HG03342 (cell line): Measurements from ENCODE around the gene H6PD.

Experiments
- ATAC-seq: cut with Tn5 transposase; IDR thresholded peaks from one replicate; pipeline ENCODE4 v1.9.1; 2021; ENCODE audit warnings: mild to moderate bottlenecking, moderate library complexity; ENCODE audit not compliant: unreplicated experiment

H6PD gene

DNA sequence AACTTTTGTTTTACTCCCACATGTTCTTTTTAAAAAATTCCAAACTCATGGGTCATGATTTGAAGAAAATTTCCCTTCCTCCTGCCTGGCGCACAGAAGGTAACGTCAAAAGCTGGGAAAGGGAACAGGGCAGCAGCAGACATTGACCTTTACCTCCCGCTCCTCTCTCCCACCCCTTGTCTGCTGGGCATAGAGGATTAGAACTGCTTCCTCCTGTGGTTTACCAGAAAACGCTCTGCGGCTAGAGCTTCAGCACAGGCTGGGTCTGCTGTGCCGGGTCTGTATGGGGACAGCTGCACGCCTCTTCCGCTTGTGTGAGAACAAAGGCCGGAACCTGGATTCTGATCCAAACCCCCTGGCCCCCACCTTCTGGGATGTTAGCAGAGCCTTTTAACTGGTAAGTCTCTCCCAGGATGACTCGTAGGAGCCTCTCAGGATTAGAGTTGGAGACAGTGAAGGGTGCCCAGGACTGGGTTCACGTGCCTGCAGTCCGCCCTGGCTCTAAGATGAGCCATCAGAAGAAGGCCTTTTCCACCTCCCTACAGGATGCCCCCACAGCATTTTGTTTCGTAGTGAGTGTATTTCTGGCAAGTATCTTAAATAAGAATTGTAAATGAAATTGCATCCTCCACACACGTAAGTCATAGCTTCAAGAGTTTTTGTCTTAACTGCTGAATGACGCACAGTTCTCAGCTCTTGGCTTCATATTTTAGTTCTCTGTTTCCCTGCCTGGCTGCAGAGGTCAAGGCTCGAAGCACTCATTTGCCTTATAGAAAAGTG, 5.2 kb downstream of the H6PD start:
- peak; percentile 48 for ATAC-seq

DNA sequence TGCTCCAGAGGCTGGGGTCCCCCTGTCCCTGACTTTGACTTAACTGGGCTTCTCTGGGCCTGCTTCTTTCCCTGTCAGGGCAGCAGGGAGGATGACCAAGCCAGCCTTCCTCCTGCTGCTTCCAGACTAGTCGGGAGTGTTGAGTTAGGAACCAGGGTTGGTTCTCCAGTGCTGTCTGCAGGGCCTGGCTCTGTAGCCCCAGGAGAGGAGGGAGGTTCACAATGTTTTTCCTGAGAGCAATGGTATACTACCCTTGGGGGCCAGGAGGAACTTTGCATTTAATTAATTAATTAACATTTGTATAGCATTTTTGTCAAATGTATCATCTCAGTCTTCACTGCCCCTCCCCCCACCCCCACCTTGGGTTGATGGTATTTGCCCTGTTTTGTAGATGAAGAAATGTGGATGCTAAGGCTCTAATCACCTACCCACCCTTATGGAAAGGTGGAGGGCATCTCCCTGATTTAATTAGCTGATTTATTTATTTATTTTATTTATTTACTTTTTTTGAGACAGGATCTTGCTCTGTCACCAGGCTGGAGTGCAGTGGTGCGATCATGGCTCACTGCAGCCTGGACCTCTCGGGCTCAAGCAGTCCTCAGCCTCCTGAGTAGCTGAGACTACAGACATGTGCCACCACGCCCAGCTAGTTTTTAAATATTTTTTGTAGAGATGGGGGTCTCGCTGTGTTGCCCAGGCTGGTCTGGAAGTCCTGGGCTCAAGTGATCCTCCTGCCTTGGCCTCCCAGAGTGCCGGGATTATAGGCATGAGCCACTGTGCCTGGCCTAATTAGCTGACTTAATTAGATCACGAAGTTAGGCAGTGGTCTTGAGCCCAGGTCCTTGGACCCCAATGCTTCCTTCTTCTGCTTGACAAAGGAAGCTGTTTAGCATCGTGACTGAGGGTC, 6.6 kb downstream of the H6PD start:
- ATAC-seq = no peak

DNA sequence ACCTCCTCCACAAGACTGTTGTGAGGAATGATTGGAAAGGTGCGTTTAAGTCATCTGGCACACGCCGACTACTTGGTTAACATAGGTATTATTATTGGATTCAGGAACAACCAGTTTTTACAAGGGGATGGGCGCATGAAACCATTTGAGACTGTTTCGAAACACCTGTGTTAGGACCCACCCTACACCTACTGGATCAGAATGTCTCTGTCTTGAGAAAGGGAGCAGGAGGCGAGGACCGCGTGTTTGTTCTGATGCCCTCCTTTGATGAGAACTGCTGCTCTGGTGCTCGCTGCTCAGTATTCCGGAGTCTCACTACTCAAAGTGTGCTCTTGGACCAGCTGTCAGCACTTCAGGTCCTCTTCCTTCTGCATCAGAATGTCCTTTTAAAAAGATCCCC, 7.3 kb downstream of the H6PD start:
- no peak for ATAC-seq

DNA sequence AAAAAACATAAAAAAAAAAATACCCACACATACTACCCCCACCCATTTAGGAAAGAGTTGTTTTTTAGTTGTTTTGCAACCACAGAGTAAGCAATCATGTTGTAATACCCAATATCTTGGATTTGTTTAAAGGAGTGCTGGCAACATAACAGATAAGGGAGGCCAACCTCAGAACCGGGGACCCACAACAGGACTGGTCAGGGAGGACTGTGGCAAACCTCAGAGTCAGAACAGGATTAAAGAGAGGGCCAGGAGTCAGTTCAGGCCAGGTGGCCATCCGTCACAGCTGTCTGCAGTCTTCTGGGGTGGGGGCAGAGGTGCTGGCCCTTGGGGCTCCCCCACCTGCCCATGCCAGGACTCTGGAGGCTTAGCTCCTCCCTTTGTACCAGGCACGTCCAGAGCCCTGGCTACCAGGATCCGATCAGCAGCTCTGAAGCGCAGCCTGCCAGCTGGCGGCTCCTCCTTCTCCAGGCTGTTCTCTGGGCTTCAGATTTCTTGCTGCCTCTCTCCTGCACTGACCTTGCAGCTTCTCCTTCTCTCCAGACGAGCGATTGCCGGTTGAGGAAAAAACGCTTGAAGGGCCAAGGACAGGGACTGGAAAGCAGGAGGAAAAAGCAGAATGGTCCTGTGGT, 7.9 kb downstream of the H6PD start:
- no peak for ATAC-seq

DNA sequence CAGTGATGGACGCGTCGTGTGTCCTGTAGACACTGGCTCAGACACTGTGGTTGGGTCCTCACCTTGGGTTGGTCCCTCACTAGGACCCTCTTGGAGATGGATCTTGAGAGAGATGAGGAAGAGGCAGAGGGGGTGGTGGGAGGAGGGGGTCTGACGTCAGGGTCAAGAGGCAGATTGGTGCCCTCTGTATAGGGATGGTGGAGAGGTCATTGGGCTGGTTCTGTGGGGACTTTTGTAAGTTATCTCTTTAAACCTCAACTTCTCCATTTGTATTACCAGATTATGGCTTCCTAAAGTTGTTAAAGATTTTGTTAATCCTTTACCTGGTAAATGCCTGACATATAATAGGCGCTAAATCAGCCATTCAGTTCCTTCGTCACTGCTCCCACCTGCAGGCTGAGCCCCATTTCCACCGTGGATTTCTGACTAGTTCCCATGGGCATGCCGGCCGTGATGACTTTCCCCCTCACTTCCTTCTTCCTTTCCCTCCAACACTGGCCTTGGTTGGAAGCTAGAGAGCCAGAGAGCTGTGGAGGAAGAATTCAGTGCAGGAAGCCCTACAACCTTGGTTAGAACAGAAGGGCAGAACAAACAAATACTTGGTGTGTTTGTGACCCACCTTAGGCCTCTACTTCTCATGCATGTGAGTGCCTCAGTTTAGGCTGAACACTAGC, 8.6 kb downstream of the H6PD start:
- ATAC-seq = no peak

DNA sequence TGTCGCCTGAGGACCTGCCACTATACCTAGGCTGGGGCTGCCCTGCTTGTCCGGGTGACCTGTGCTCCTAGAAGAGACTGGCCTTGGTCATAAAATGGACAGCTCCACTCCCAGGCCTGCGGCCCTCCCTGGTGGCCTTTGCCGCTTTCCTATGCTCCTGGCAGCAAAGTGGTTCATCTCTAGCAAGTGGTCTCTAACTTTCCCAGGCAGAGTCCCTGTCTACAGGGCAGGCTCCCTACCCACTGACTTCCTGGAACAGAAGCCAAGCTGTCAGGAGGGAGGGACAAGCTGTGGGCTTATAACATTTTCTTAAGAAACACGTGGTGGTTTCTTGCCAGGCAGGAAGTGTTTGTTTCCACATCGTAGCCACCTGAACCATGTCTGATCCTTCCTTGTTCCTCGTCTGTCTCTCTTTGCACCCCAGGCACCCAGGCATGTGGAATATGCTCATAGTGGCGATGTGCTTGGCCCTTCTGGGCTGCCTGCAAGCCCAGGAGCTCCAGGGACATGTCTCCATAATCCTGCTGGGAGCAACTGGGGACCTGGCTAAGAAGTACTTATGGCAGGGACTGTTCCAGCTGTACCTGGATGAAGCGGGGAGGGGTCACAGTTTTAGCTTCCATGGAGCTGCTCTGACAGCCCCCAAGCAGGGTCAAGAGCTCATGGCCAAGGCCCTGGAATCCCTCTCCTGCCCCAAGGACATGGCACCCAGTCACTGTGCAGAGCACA, 10.1 kb downstream of the H6PD start:
- no peak for ATAC-seq

DNA sequence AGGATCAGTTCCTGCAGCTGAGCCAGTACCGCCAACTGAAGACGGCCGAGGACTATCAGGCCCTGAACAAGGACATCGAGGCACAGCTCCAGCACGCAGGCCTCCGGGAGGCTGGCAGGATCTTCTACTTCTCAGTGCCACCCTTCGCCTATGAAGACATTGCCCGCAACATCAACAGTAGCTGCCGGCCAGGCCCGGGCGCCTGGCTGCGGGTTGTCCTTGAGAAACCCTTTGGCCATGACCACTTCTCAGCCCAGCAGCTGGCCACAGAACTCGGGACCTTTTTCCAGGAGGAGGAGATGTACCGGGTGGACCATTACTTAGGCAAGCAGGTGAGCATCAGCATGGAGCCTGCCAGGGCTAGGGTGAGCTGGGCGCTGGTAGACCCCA, 10.7 kb downstream of the H6PD start:
- ATAC-seq = no peak

DNA sequence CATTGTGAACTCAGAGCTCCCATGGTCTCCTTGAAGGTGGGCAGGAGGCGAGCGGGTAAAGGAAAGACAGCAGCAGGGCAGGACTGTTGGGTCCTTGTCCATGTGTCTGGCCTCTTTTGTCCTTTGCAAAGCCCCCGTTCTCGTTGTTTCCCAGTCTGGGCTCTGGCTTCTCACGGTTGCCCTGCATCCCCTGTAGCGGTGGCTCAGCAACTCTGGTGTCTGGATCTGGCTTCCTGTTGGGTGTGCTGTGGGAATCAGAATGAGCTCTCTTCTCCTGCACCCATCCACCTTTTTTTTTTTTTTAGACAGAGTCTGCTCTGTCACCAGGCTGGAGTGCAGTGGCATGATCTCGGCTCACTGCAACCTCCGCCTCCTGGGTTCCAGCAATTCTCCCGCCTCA, 11.1 kb downstream of the H6PD start:
- no peak for ATAC-seq

DNA sequence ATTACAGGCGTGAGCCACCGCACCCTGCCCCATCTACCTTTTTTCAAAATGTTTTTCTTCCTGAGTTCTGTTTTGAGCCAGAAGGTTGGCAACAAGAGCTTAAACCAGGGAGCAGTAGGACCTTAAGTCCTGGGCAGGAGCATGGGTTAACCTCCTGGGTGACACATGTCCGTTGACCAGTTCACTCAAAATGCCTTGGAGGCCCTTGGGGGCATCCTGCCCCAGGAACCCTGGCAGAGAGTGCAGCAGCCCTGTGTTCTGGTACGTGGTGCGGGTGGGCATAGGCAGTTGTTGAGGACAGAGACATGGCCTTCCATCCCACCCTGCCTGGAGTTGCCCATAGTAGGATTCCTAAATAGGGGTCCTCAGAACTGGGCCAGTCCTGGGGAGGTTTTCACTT, 11.6 kb downstream of the H6PD start:
- ATAC-seq = no peak

DNA sequence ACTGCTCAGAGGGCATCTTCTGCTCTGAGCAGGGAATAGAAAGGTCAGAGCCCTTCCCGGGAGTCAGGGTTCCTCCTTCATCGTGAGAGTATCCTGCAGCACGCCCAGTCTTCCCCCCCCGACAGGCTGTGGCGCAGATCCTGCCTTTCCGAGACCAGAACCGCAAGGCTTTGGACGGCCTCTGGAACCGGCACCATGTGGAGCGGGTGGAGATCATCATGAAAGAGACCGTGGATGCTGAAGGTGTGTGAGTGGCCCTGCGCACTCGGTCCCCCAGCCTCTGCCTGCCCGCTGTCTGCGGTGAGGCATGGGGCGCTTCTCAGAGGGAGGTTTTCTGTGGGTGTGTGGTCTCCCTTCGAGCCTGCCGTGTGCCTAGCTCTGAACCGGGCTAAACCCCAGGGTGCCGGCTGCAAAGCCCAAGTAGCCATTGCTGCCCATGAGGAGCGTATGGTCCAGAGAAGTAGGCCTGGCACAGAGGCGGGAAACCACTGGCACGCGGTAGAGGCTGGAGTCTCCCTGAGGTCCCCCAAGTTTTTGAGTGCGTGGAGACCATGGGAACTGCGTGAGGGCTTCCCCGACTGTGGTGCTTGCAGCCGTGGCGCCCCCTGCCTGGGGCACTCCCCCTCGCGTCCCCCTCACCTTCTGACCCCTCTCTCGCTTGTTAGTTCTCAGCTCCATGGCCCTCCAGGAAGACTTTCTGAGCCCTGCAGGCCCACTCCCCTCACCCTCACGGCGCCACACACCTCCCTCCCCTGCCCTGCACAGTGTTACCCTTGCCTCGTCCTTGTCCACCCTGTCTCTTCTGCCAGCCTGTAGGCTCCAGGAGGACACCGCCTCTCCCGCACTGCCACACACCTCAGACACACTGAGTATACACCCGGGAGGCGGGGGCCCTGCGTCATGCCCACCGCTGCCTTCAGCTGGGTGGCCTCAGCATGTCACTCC, 12.5 kb downstream of the H6PD start:
- ATAC-seq = no peak

DNA sequence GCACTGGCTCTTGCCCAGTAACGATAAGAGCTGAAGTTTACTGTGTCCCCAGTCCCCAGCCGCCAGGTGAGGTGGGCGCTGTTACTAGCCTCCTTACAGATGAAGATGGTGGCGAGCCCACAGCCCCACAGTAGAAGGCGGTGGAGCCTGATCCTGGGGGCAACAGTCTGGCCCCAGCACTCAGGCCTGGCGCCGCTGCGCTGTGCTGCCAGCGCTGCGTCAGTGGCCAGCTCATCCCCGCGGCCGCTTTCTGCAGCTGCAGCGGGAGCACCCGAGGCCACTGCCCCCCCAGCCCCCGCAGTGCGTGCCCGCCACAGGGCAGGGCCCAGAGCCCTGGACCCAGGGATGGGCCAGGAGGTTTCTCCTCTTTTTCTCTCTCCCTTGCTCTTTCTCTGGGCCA, 13.3 kb downstream of the H6PD start:
- ATAC-seq = no peak

DNA sequence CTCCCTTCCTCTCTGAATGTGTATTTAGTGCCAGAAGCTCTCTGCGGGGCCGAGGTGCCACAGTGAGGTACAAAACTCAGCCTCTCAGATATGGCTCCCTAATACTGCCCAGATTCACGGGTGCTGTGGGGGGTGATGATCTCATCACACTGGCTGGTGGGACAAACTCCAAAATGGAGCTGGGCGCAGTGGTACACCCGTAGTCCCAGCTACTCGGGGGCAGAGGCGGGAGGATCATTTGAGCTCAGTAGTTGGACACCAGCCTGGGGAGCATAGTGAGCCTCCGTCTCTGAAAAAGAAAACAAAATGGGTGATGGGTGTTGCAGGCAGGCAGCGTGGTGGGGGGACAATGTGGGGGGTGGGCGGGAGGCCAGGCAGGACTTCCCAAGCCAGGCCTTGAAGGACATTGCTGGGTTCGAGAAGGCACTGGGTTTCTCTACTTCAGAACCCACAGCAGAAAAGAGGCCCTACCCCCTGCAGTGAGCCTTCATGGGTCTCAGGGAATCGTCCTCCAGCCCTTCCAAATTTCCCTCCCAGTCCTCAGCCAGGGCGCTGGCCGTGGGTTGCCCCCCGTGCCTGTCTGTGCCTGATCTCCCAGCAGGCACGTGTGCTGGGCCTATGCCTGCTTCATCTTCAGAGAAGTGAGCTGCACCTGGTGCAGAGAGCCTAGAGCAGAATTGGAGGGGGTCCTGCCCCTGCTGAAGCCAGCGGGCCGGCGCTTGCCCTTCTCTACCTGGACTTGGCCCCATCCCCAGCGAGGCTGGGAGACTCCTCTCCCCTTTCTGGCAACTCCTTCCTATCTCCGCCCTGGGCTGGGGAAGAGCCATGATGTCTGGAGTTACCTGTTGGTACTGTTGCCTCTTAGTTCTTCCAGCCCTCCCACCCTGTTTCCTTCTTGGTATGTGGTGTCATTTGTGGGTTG, 14.0 kb downstream of the H6PD start:
- no peak for ATAC-seq

DNA sequence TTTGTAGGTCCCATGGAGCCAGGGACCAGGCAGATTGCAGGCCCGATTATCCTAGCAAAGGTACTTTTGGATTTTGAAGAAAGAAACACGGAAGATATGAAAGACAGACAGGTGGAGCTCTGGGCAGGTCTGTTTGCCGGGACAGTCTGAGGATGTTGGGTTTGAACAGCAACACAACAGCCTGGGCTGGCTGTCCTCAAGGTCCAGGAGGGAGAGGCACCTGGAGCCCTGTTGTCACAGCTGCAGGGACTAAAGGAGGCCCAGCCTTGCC, 14.6 kb downstream of the H6PD start:
- ATAC-seq = no peak

DNA sequence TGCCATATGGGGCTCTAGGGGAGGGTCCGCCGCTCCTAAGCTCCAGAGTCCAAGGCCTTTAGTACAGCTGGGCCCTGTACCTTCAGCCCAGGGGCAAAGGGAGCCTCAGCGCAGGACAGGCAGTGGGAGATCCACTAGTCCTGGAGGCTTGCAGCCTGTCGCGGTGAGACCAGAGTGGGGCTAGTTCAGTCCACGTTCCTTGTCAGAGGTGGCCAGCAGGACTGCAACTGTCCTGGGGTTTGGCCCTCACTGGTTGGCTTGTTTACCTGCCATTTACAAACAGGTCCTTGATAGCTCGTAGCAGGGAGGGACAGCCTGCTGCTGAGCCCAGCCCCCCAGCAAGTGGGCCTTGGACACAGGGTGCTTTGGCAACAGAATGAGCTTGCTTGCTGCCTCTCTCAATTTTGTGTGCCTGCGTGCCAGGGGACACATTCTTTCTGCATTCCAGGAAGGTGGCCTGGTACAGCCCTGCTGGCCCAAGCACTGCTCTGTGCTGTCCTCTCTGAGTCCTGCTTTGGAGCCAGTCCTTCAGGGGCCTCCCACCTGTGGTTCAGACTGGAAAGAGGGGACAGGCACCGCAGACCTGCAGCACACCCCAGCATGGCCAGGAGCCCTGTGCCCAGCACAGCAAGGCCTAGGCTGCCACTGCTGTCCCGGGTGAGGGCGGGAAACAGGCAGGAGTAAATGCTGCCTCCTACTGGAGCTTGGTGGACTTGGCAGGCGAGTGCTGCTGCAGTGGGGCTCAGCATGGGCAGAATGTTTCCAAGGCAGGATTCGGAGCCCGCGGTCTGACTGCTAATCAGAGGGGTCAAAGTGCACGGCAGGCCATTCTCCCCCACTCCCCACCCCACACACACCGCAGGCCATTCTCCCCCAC, 15.2 kb downstream of the H6PD start:
- no peak for ATAC-seq

DNA sequence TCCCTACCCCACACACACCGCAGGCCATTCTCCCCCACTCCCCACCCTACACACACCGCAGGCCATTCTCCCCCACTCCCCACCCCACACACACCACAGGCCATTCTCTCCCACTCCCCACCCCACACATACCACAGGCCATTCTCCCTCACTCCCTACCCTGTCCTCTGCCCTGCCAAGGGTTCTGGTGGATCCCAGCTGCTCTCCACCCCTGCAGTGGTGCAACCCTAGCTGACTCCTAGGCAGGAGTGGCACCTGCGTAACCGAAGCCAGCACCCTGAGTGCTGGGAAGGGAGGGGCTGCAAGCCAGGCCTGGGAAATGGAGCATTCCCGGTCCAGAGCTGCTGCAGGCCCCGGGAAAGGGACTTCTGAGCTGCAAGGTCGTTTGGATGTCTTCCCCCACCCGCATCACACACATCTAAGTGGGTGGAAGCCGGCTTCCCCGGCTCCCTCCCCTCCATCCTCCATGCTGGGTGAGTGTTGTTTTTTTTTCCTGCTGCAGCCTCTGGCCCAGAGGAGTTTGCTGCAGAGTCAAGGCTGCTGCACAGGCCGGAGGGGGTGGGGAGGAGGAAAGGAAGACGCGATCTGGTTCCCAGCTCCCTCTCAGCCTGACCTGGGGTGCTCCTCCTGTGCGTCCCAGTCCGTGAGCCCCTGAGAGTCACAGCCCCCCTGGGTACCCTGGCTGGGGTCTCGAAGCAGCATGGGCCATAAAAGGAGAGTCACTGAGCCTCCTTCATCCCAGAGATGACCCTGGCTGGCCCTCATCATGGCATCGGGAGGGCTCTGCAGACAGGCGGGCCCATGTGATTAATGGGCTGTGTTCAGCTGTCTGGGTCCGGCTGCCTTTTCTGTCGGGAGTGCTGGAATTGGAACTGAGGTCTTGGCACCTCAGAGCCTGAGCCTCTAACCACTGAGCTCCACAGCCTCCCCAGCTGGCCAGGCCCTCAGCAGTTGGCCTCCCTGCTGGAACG, 16.1 kb downstream of the H6PD start:
- ATAC-seq = no peak

DNA sequence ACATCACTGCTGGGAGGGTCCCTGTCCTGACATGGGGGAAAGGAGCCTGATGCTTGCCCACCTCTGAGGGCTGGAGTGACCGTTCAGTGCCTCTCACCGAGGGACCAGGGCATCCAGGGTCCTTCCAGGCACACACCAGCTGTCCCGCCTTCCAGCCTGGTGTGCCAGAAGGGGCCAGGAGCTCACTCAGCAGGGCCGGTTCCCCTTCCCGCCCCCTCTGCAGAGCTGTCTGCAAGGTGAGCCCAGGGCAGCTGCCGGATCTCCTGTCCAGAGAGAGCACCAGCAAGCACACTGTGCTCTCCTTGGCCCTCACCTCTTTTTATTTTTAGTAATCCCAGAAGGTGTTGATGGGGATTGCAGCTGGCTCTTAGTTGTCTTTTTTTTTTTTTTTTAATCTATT, 16.9 kb downstream of the H6PD start:
- no peak for ATAC-seq

DNA sequence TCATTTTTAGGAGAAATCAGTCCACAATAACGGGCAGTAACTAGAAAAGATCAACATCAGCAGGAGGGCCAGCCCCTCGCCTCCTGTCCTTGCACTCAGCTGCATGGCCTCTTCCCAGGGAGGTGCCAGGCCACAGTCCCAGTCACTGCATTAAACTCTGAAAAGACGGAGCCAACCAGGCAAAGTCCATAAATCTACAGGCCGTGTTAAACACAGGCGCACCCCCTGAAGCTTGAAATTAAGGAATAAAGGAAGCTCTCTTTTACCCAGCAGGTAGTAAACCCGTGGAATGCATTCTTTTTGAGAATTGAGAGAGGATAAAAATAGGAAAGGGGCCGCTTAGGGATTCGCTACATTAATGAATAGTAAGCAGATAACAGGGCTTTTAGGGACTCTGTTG, 18.4 kb downstream of the H6PD start:
- no peak for ATAC-seq
